ENCODE measurements around the gene C14orf132.

The C14orf132 gene

DNA sequence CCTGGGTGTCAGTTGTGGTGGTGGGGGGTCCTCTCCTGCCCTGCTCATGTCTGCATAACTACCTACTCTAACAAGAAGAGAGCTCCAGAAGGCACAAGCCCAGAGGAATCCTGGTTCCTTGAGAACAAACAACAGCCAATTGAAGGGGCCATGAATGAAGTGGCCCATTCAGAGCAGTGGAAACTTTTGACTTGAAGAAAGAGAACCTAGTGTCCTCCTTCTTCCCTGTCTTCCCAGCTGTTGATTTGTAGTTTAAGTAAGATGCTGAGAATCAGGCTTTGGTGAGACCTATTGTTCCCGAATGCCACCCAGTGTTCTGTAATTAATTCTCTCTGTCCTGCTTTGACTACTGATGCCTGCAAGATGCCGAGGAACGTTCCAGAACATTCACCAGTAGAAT lies 79.2 kb downstream of the C14orf132 start:
- DNase-seq (ENCODE audit: low read depth, low spot score) = no peak

DNA sequence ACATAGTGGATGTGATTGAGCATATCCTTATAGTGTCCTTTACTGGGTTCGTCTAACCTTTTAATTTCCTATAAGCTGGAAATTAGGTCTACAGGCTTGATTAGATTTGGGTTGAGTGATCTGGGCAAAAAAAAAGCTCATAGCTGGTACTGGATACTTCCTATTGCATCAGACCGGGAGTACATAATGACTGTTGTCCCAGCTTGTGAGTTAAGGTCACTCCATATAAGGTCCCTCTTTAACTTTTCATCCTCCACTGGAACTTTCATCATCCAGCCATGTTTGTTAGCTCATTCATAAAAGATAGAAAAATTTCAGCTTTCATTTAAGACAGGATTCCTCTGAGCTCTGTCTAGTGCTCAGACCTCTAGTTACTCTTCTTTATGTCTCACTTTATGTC lies 80.8 kb downstream of the C14orf132 start:
- no peak for DNase-seq (ENCODE audit: low read depth, low spot score)

- no peak for DNase-seq (ENCODE audit: low read depth, low spot score)
Measured at GRCh38 chr14:96120392-96120791, 81.2 kb downstream of the C14orf132 start.

GRCh38 chr14:96120941-96121340 lies 81.8 kb downstream of the C14orf132 start:
- no peak for DNase-seq (ENCODE audit: low read depth, low spot score)

- no peak for DNase-seq (ENCODE audit: low read depth, low spot score)
Measured at GRCh38 chr14:96121660-96122395, 82.7 kb downstream of the C14orf132 start.

GRCh38 chr14:96122496-96122895 lies 83.3 kb downstream of the C14orf132 start:
- peak; percentile 76 for DNase-seq (ENCODE audit: low read depth, low spot score)

- DNase-seq (ENCODE audit: low read depth, low spot score) = no peak
Measured at GRCh38 chr14:96125536-96125935, 86.4 kb downstream of the C14orf132 start.

DNA sequence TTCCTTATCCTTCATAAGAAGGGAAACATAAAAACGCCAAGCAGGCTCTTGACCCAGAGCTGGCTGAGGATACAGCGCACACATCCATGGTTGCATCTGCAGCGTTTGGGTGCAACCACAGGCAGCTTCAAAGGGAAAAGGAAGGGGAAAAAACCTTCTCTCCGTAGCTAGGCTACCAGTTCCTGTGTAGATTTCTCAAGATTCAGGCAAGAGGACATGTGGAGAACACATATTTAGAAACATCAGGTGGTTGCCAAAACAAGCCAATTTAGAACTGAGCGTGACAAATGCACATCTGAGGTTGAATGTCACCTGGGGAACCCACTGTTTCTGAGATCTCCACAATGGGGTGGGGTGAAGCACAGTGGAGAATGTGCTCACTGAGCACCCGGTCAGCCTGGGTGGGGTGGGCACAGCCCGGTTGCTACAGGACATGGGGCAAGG lies 87.2 kb downstream of the C14orf132 start:
- no peak for DNase-seq (ENCODE audit: low read depth, low spot score)

- no peak for DNase-seq (ENCODE audit: low read depth, low spot score)
Measured at GRCh38 chr14:96126783-96127271, 87.7 kb downstream of the C14orf132 start.

- DNase-seq (ENCODE audit: low read depth, low spot score) = no peak
Measured at GRCh38 chr14:96129128-96129736, 90.1 kb downstream of the C14orf132 start.

- DNase-seq (ENCODE audit: low read depth, low spot score) = no peak
Measured at GRCh38 chr14:96130391-96130790, 91.2 kb downstream of the C14orf132 start.

DNA sequence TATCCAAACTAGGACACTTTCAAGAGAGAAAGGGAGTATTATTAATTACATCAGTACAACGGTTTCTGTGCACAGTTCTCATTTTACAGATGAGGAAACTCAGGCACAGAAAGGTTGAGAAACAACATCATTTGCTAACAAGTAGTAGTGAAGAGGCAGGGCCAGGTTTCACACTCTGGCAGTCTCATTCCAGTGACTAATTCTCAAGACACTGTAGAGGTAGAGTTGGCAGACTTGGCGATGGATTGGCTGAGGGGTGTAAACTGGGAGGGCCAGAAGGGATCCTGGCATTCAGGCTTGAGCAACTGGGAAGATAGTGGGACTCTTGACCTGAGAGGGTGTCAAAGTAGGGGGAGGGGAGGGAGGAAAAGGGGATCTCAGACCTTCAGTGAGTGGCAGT lies 91.7 kb downstream of the C14orf132 start:
- DNase-seq (ENCODE audit: low read depth, low spot score) = no peak

DNA sequence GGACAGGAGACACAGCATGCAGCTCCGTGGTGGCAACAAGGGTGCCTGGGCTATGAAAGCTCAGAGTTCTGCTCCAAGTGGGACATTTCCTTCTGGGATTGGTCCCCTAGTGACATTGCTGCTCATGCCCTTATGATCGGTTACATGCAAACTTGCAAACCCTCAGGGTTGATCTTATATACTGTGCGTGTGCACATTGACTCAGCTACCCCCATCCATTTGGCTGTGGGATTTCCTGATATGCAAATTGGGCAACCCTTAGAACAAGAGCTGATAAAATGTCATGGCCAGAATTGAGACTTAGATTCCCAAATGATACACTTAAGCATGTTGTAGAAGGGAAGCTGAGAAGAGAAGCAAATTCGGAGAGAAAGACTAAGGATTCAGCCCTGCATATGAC lies 92.7 kb downstream of the C14orf132 start:
- DNase-seq (ENCODE audit: low read depth, low spot score) = no peak

DNA sequence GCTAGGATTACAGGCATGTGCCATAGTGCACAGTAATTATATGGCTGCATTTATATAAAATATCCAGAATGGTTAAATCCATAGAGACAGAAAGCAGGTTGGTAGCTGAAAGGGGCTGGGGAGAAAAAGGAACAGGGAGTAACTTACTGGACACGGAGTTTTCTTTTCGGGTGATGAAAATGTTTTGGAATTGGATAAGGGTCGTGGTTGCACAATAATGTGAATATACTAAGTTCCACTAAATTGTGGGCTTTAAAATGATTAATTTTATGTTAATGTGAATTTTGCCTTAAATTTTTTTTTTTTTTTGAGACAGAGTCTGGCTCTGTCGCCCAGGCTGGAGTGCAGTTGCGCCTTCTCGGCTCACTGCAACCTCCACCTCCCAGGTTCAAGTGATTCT lies 95.3 kb downstream of the C14orf132 start:
- DNase-seq (ENCODE audit: low read depth, low spot score) = no peak

DNA sequence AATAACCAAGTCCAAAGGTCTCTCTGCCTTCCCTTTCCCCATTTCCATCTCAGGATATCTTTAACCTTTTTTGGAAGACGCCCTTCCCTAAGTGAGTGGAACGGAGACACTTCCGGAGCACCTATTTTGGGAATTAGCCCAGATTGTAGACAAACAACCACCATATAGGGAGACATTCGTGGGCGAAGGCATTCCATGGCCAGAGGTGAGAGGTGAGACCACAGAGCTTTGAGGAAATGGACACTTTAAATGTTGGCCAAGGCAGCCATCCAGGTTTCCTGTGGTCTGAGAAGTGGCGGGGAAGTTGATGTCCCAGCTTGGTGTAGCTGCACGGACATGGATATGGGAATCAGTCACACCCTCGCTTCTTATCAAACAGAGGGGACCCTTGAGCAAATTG lies 96.1 kb downstream of the C14orf132 start:
- no peak for DNase-seq (ENCODE audit: low read depth, low spot score)

DNA sequence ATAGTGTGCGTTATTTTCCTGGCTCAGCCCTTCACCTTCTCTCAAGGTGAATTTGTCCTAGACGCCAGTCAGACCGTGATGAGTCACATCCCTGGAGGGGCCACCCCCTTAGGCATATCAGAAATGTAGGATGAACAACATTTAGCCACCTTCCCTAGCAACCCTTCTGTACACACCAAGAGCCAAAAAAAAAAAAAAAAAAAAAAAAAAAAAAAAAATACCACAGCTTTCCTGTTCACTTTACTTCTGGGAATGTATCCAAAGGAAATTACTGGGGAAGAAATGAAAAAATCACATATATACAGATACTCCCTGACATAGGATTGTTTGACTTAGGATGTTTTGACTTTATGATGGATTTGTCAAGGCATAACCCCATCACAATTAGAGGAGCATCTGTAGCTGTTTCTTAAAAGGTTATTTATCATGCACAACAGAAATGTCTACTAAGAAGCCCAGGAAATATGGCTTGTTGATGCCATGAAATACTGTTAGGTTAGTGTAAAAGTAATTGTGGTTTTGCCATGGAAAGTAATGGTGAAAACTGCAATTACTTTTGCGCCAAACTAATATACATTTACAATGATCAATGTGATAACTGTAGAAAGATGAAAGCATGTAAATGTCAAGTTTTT lies 97.3 kb downstream of the C14orf132 start:
- DNase-seq (ENCODE audit: low read depth, low spot score) = no peak

DNA sequence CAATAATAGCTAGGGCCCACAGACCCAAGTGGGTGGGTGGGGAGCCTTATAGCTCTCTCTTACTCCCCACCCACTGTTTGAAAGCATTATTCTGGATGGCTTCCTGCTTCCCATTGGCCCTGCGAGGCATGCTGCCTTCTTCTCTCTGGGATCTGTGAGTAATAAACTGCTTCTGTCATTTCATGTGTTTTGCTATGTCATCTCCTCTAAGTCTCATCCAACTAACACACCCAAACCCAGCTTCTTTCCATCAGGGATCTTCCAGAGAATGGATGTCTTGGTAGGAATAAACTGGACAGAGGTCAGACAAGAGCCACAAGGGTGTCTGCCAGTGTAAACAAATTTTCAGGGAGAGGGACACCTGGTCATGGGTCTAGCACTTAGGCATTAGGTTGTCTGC lies 99.1 kb downstream of the C14orf132 start:
- no peak for DNase-seq (ENCODE audit: low read depth, low spot score)

DNA sequence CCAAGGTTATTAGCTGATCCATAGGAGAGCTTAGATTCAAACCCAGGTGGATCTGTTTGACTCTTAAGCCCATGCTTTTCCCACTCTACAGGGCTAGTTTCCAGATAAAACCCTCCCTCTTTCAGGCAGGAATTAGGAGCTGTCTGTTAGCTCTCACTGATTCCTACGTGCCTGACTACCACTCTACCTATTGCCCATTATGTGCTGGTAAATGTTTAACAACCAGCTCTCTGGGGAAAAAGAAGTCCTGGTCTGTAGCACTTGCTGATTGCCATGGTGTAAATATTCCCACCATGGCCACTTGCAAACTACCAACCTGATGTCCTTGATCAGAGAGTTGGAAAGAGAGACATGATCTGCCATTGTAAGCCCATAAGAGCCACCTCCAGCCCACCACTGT lies 100.0 kb downstream of the C14orf132 start:
- no peak for DNase-seq (ENCODE audit: low read depth, low spot score)

GRCh38 chr14:96139879-96140278 lies 100.7 kb downstream of the C14orf132 start:
- DNase-seq (ENCODE audit: low read depth, low spot score) = no peak

DNA sequence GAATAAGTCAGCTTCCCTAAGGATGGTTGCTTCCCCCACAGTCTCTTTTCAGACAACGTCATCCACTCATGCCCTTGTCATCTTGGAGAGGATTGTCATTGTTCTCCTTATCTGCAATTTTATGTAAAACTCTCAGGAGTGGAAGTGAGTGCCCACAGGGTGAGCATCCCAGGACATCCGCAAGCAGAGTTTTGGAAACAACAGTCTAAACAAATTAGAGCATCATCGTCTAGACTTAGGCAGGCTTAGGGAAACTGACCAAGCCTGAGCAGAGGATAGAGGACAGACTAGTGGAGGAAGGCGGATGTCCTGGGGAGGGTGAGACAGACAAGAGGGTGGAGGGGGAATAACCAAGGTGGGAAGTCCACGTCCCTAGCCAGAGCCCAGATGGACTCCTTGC lies 101.8 kb downstream of the C14orf132 start:
- no peak for DNase-seq (ENCODE audit: low read depth, low spot score)

Measured in smooth muscle cell of the brain vasculature (primary cell).